BLaER1 treated with 17β-estradiol and CSF1 and Interleukin-3, amounts not matched to agents 10 nM and 100 nM (cell line): ENCODE measurements around the gene OMG.
"Not testable (repeated sequence)": the region's sequence is repeated elsewhere in the genome, so short reads cannot be mapped to it uniquely, and the experiment has no call there.

ENCODE experiments used
- H3K27ac ChIP-seq, 11 experiments: shearing (Covaris generic); formaldehyde crosslinking; 2 replicates each; pipeline ENCODE4 v1.8.1; 2022
- H3K27me3 ChIP-seq, 11 experiments: shearing (Covaris generic); formaldehyde crosslinking; 2 replicates each; pipeline ENCODE4 v1.8.1; 2022
- H3K36me3 ChIP-seq, 11 experiments: shearing (Covaris generic); formaldehyde crosslinking; 2 replicates each; pipeline ENCODE4 v1.8.1; 2022
- H3K4me1 ChIP-seq, 10 experiments: shearing (Covaris generic); formaldehyde crosslinking; 2 replicates each; pipeline ENCODE4 v1.8.1; 2022
- H3K4me2 ChIP-seq, 11 experiments: shearing (Covaris generic); formaldehyde crosslinking; 2 replicates each; pipeline ENCODE4 v1.8.1; 2022
- H3K4me3 ChIP-seq, 10 experiments: shearing (Covaris generic); formaldehyde crosslinking; 2 replicates each; pipeline ENCODE4 v1.8.1; 2022
- H3K9ac ChIP-seq, 11 experiments: shearing (Covaris generic); formaldehyde crosslinking; 2 replicates each; pipeline ENCODE4 v1.8.1; 2022
- H3K9me3 ChIP-seq, 11 experiments: shearing (Covaris generic); formaldehyde crosslinking; replicated peaks in 1 of 11; 2 replicates each; pipeline ENCODE4 v1.8.1; 2022
- H4K20me1 ChIP-seq, 11 experiments: shearing (Covaris generic); formaldehyde crosslinking; 2 replicates each; pipeline ENCODE4 v1.8.1; 2022
- Cebpa-rat ChIP-seq, 11 experiments: shearing (Covaris generic); IDR thresholded peaks; 2 replicates each; pipeline ENCODE4 v1.8.1; 2022

Gene OMG

GRCh38 chr17:31266042-31266441, 31.0 kb downstream of the OMG start:
- Histone ChIP-seq H3K27me3 (no peaks in the 10 kb centered on the region), H3K4me2 (no peak overlapping the region), H4K20me1 (no peaks in the 10 kb centered on the region), H3K9ac (no peak overlapping the region), H3K36me3 (peaks cover 61 to 94% (median 82%) of the 10 kb centered on the region in 11 experiments), H3K27ac (no peak overlapping the region), H3K4me3 (no peak overlapping the region), H3K9me3 (no peaks in the 10 kb centered on the region), H3K4me1 (peaks cover 0 to 4% (median 0%) of the 10 kb centered on the region in 10 experiments; a peak in 2 of 20 replicates)
- no peak for TF ChIP-seq Cebpa-rat (IDR thresholded peaks at IDR 0.05)

GRCh38 chr17:31262923-31263322, 34.1 kb downstream of the OMG start:
- not testable (repeated sequence) for H3K9me3 ChIP-seq, H3K27me3 ChIP-seq, H3K4me1 ChIP-seq, H3K4me2 ChIP-seq, H3K9ac ChIP-seq, H4K20me1 ChIP-seq, H3K27ac ChIP-seq, H3K4me3 ChIP-seq
- peaks cover 52 to 89% (median 69%) of the 10 kb centered on the region in 11 experiments for H3K36me3 ChIP-seq

- H3K4me2 ChIP-seq: no peak overlapping the region
- H3K27me3 ChIP-seq: no peaks in the 10 kb centered on the region
- peaks cover 42 to 86% (median 62%) of the 10 kb centered on the region in 11 experiments for H3K36me3 ChIP-seq
- H3K27ac ChIP-seq: no peak overlapping the region
- H3K9me3 ChIP-seq: no peaks in the 10 kb centered on the region
- H3K9ac ChIP-seq: no peak overlapping the region
- no peak for TF ChIP-seq Cebpa-rat (IDR thresholded peaks at IDR 0.05)
- H3K4me1 ChIP-seq: no peaks in the 10 kb centered on the region
- H4K20me1 ChIP-seq: no peaks in the 10 kb centered on the region; a peak in 1 of 22 replicates
- no peak overlapping the region for H3K4me3 ChIP-seq
Measured at GRCh38 chr17:31261601-31262000, 35.4 kb downstream of the OMG start.

GRCh38 chr17:31260151-31260550, 36.9 kb downstream of the OMG start:
- Histone ChIP-seq H4K20me1 (no peaks in the 10 kb centered on the region; a peak in 1 of 22 replicates), H3K9me3 (no peaks in the 10 kb centered on the region), H3K4me1 (no peaks in the 10 kb centered on the region), H3K4me2 (no peak overlapping the region), H3K36me3 (peaks cover 30 to 78% (median 49%) of the 10 kb centered on the region in 11 experiments), H3K27ac (no peak overlapping the region), H3K4me3 (no peak overlapping the region), H3K27me3 (no peaks in the 10 kb centered on the region), H3K9ac (no peak overlapping the region)
- no peak for TF ChIP-seq Cebpa-rat (IDR thresholded peaks at IDR 0.05)

- no peaks in the 10 kb centered on the region for H3K9me3 ChIP-seq
- H3K27me3 ChIP-seq: no peaks in the 10 kb centered on the region
- no peaks in the 10 kb centered on the region; a peak in 1 of 22 replicates for H4K20me1 ChIP-seq
- no peak overlapping the region for H3K4me3 ChIP-seq
- no peak overlapping the region for H3K4me2 ChIP-seq
- H3K9ac ChIP-seq: no peak overlapping the region
- no peaks in the 10 kb centered on the region for H3K4me1 ChIP-seq
- H3K36me3 ChIP-seq: peaks cover 28 to 82% (median 44%) of the 10 kb centered on the region in 11 experiments
- no peak for TF ChIP-seq Cebpa-rat (IDR thresholded peaks at IDR 0.05)
- no peak overlapping the region for H3K27ac ChIP-seq
Measured at GRCh38 chr17:31256936-31257335, 40.1 kb downstream of the OMG start.

GRCh38 chr17:31254654-31255053, 42.4 kb downstream of the OMG start:
- Histone ChIP-seq H3K9me3 (no peaks in the 10 kb centered on the region), H3K4me1 (peaks cover 11 to 22% (median 15%) of the 10 kb centered on the region in 10 experiments), H3K36me3 (peaks cover 7 to 72% (median 24%) of the 10 kb centered on the region in 11 experiments; a peak in 17 of 22 replicates), H3K4me2 (no peak overlapping the region), H3K4me3 (no peak overlapping the region), H3K27ac (no peak overlapping the region), H3K27me3 (no peaks in the 10 kb centered on the region), H3K9ac (no peak overlapping the region), H4K20me1 (no peaks in the 10 kb centered on the region; a peak in 1 of 22 replicates)
- TF ChIP-seq Cebpa-rat (IDR thresholded peaks at IDR 0.05): no peak

GRCh38 chr17:31252741-31253140, 44.3 kb downstream of the OMG start:
- no peak for TF ChIP-seq Cebpa-rat (IDR thresholded peaks at IDR 0.05)
- H3K27ac ChIP-seq: no peak overlapping the region
- H3K27me3 ChIP-seq: no peaks in the 10 kb centered on the region
- peaks cover 12 to 24% (median 16%) of the 10 kb centered on the region in 10 experiments for H3K4me1 ChIP-seq
- no peaks in the 10 kb centered on the region; a peak in 1 of 22 replicates for H4K20me1 ChIP-seq
- H3K36me3 ChIP-seq: peaks cover 12 to 77% (median 29%) of the 10 kb centered on the region in 11 experiments; a peak in 15 of 22 replicates
- H3K9me3 ChIP-seq: no peaks in the 10 kb centered on the region
- H3K4me3 ChIP-seq: no peak overlapping the region
- no peak overlapping the region for H3K9ac ChIP-seq
- no peak overlapping the region for H3K4me2 ChIP-seq

- H3K36me3 ChIP-seq: peaks cover 12 to 77% (median 29%) of the 10 kb centered on the region in 11 experiments; a peak in 16 of 22 replicates
- peaks cover 12 to 24% (median 16%) of the 10 kb centered on the region in 10 experiments for H3K4me1 ChIP-seq
- no peak overlapping the region for H3K4me2 ChIP-seq
- H3K27ac ChIP-seq: no peak overlapping the region
- no peak for TF ChIP-seq Cebpa-rat (IDR thresholded peaks at IDR 0.05)
- no peaks in the 10 kb centered on the region for H4K20me1 ChIP-seq
- H3K27me3 ChIP-seq: no peaks in the 10 kb centered on the region
- H3K9me3 ChIP-seq: no peaks in the 10 kb centered on the region
- H3K4me3 ChIP-seq: no peak overlapping the region
- no peak overlapping the region for H3K9ac ChIP-seq
Measured at GRCh38 chr17:31251970-31252328, 45.1 kb downstream of the OMG start.

GRCh38 chr17:31251105-31251969, 45.7 kb downstream of the OMG start:
- Histone ChIP-seq H3K36me3 (peaks cover 12 to 82% (median 34%) of the 10 kb centered on the region in 11 experiments; a peak in 17 of 22 replicates), H3K9ac (no peak overlapping the region), H3K27ac (no peak overlapping the region), H4K20me1 (no peaks in the 10 kb centered on the region), H3K27me3 (no peaks in the 10 kb centered on the region), H3K4me3 (no peak overlapping the region), H3K9me3 (no peaks in the 10 kb centered on the region), H3K4me2 (peak overlapping the region in 9 of 11 experiments; percentile 1 to 48 (median 27); a peak in 13 of 22 replicates), H3K4me1 (peaks cover 12 to 24% (median 16%) of the 10 kb centered on the region in 10 experiments)
- TF ChIP-seq Cebpa-rat (IDR thresholded peaks at IDR 0.05): no peak
